HG03196 (cell line): ENCODE results near the gene NCF2.

Experiments
- ATAC-seq: cut with Tn5 transposase; IDR thresholded peaks from one replicate; pipeline ENCODE4 v1.9.1; 2021; ENCODE audit not compliant: unreplicated experiment

Gene NCF2

DNA sequence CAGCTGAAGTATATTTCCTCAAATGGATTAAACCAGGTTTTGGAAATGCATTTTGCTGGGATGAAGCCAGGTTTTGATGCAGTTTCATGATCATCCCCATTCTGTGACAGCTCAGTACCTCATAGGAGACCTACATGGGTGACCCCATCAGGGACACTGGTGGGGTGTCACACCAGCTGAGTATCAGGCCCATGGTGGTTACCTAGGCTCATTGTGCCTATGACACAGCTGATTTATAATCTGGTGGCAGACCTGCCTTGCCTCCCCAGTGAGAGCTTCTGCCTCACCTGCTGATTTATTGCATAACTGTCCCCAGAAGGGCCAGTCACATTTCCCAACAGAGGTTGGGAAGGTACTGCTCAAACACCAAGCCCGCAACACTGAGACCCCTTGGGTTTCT, 3.8 kb downstream of the NCF2 start:
- ATAC-seq = no peak

GRCh38 chr1:183585038-183585437, 5.2 kb downstream of the NCF2 start:
- ATAC-seq = no peak

DNA sequence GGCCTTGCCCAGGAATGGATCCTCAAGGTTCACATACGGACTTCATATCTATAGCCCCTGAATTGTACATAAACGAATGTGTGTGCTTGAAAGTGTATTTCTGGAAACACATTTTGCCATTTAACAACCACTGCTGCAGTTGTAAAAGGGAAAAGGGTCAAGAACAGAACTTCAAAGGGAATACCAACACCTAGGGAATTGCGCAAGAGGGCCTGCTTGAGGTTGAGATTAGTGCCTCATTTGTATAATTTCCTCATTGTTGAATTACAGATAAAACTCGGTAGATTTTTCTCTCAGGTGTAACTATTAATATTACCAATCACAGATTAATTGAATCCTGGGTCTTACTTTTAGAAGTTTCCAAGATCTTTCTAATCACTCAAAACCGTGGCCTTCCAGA, 6.1 kb downstream of the NCF2 start:
- no peak for ATAC-seq

DNA sequence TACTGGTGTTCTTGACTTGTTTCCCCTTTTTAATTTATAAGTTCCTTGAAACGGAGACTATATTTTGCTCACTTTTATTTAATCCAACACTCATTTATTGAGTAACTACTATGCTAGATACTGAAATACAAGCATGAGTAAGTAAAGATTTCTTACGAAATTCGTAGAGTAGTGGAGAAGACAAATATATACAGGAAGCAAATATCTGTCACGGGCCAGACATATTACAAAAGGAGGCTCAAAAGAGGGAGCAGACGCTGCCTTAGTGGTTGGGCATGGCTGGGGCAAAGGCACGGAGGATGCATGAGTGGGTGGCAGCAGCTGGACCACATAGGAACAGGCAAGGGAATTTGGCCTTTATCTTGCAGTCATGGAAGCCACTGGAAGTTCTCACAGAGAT, 6.8 kb downstream of the NCF2 start:
- ATAC-seq = no peak

GRCh38 chr1:183582021-183582713, 8.1 kb downstream of the NCF2 start:
- no peak for ATAC-seq

DNA sequence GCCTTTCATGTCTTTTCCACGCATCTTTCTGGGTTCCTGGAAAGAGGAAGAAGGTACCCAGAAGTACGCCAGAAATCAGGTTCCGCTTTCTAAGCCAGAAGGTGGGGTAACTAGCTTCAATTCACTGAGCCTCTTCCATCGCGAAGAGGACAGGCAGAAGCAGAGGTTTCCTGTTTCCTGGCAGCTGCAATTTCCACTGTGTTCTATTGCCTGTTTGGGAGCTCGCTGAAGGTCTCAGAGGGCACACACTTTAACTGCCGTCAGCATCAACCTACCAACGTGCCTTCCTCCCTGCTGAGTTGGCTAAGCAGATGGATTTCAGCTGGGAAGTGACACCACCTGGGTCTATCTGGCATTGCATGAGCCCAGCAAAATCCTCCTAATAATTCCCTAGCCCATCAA, 10.0 kb downstream of the NCF2 start:
- ATAC-seq = peak; percentile 52

DNA sequence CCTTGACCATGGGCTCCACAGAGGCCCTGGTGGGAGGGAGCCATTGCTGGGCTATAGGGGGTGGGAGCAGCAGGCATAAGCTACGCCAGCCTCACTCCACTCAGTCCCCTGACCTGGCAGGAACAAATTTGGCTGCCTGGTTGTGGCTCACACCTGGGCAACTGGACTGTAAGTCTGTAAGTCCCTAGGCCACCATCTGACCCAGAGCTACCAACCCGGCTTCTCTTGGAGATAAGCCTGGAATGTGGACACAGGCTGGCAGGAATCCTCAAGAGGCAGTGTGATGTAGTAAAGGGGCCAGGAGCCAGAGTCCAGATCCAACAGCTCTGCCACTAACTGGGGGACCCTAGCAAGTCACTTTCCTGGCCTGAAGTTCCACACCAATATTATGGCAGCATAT, 11.4 kb downstream of the NCF2 start:
- ATAC-seq = no peak

DNA sequence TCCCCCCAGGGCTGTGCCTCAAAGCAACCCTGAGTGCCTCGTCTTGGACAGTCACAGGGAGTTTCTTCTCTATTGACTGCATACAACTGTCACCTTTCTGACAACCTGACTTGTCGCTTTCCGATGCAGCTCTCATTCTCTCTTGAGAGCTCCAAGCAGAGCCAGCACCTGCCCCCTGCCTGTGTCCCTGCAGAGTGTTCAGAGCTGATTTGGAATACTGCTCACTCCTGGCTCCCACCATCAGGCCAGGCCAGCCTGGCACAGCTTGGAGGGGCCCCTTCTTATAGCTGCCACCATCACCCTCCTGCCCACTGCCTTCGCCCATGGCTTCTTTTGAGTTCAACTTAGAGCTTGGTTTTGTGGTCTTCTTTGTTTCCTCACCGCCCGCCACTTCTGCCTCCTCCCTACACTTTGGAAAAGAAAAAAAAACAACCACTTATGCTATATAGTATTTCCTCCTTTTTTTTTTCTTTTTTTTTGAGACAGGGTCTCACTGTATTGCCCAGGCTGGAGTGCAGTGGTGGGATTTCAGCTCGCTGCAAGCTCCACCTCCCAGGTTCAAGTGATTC, 12.3 kb downstream of the NCF2 start:
- no peak for ATAC-seq

DNA sequence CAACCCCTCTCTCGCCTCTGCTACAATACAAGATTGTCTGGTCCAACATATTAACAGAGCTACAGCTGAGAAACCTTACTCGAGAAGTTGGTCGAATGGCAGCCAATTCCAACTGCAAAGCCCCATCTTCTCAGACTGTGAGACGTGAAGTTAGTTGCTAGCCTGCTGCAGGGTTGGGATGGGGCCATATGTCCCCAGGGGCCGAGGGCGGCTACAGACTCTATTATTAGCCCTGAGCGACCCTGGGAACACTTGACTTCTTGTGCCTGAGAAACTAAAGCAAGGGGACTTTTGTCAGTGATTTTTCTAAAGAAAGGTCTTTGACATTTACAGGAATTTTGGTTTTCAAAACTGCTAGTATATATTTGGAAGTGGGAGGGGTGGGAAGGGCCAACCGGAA, 13.7 kb downstream of the NCF2 start:
- ATAC-seq = no peak

GRCh38 chr1:183575606-183576005, 14.7 kb downstream of the NCF2 start:
- no peak for ATAC-seq

DNA sequence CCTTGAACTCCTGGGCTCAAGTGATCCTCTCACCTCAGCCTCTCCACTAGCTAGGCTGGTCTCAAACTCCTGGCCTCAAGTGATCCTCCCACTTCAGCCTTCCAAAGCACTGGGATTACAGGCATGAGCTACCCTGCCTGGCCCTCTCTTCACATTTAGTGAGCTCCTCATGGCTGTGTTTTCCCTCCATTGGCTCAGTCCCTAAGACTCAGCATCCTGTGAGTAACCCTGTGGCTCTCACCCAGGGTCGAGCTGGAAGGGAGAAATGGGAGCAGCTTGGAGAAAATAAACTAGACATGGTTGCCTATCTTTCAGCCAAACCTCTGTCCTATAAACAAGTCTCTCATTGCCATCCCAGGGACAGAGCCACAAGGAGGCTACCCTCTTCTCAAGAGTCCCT, 17.5 kb downstream of the NCF2 start:
- no peak for ATAC-seq

- ATAC-seq = no peak
These were observed 18.5 kb downstream of the NCF2 start for GRCh38 chr1:183571678-183572268.

GRCh38 chr1:183570451-183570850, 19.8 kb downstream of the NCF2 start:
- ATAC-seq = no peak

GRCh38 chr1:183569801-183570200, 20.5 kb downstream of the NCF2 start:
- ATAC-seq = no peak

- no peak for ATAC-seq
These were observed 21.1 kb downstream of the NCF2 start for GRCh38 chr1:183569141-183569540.

DNA sequence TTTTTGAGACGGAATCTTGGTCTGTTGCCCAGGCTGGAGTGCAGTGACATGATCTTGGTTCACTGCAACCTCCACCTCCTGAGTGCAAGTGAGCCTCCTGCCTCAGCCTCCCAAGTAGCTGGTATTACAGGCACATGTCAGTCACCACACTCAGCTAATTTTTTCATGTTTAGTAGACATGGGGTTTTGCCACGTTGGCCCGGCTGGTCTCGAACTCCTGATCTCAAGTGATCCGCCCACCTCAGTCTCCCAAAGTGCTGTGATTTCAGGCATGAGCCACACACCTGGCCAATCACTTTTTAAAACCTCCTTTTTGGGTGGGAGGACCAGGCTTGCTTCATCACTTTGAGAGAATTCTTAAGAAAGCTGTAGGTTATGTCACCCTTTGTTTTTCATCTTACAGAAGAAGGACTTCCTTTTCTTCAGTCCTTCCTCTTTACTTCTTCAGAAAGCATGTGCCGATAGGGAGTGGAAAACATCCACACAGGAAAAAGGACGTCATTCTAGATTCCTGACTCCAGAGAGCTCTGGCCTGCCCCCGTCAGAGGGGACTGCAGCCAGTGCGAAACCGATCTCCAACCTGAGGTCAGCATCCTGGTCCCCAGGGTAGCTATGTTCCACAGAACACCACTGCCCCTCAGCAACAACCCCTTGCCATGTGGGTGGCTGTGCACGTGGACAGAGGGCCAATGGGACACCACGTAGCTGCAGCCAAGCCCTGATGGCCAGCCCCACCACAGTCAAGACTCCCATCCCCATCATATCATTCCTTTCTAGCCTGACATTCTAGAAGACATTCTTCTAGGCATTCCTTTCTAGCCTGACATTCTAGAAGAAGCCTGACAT, 21.9 kb downstream of the NCF2 start:
- ATAC-seq = no peak

GRCh38 chr1:183567584-183567983, 22.7 kb downstream of the NCF2 start:
- ATAC-seq = no peak

GRCh38 chr1:183566026-183566425, 24.2 kb downstream of the NCF2 start:
- no peak for ATAC-seq

- no peak for ATAC-seq
These were observed 25.0 kb downstream of the NCF2 start for GRCh38 chr1:183565261-183565660.

DNA sequence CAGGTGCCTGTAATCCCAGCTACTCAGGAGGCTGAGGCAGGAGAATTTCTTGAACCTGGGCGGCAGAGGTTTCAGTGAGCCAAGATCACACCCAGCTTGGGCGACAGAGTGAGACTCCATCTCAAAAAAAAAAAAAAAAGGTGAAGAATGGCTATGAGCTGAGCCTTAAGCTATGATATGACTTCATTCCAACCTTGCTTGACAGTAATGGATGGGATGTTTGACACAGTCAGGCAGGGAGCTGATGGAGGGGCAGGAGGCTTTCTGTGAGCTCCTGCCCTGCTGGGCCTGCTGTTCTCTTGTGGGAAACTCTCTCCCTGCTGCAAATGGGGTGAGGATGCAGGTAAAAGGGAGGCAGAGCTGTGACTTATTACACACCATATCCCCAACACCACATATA, 27.6 kb downstream of the NCF2 start:
- ATAC-seq = no peak

DNA sequence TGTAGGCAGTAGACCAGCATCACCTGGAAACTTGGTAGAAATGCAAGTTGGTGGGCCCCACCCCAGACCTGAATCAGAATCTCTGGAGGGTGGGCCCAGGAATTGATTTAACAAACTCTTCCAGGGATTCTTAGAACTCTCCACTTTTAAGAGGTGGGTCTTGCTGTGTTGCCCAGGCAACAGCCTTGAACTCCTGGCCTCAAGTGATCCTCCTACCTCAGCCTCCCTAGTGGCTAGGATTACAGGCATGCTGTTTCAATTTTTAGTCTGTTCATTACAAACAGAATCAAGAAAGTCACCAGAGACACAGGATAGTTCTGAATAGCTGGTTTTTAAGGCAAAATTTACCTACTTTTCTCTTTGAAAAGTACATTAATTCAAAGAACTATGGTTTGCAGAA, 31.2 kb downstream of the NCF2 start:
- no peak for ATAC-seq

DNA sequence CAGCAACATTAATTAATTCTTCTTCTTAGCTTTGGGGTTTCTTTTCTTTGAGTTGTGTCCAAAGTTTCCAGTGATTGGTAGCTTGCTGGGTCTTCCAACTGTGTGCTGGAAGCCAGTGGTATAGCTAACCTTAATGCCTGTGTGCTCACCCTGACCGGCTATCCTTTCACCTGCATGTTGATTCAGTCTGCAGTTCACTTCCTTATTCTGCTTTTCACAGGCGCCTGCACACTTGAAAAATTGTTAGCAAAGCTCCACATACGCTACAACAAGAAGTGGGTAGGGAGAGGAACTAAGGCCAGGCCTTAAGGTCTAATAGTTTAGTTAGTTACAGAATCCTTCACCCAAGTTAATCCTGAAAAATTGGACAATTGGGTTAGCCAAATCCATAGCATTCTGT, 35.7 kb downstream of the NCF2 start:
- ATAC-seq = no peak
